Measurements from ENCODE around the gene ROCK1.

Gene ROCK1

DNA sequence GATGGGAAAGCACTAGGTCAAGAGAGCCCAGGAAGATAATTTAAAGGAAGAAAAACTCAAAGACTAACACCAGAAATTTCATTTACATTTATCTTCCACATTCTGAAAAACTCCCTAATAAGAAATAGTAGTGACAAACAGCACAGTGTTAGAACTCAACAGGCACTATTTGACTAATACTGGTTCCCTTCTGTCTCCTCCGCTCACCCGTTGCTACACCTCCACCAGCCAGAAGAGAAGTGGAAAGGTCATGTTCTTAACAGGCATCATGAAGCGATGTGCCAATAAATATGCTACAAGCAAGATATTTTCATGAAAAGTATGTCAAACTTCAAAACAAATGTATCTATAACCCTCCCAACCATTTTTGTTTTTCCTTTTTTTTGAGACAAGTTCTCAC, 5.7 kb downstream of the ROCK1 start:
- DNase-seq (ENCODE audit: low read depth): no peak
- H3K4me3 ChIP-seq (ENCODE audit: control insufficient read depth, low read depth, low read length): no peak overlapping the region
- TF ChIP-seq, protein P1, sequence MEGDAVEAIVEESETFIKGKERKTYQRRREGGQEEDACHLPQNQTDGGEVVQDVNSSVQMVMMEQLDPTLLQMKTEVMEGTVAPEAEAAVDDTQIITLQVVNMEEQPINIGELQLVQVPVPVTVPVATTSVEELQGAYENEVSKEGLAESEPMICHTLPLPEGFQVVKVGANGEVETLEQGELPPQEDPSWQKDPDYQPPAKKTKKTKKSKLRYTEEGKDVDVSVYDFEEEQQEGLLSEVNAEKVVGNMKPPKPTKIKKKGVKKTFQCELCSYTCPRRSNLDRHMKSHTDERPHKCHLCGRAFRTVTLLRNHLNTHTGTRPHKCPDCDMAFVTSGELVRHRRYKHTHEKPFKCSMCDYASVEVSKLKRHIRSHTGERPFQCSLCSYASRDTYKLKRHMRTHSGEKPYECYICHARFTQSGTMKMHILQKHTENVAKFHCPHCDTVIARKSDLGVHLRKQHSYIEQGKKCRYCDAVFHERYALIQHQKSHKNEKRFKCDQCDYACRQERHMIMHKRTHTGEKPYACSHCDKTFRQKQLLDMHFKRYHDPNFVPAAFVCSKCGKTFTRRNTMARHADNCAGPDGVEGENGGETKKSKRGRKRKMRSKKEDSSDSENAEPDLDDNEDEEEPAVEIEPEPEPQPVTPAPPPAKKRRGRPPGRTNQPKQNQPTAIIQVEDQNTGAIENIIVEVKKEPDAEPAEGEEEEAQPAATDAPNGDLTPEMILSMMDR (IDR thresholded peaks at IDR 0.05; ENCODE audit: control insufficient read depth, insufficient read depth, low read depth, low read length, missing control alignments): no peak

DNA sequence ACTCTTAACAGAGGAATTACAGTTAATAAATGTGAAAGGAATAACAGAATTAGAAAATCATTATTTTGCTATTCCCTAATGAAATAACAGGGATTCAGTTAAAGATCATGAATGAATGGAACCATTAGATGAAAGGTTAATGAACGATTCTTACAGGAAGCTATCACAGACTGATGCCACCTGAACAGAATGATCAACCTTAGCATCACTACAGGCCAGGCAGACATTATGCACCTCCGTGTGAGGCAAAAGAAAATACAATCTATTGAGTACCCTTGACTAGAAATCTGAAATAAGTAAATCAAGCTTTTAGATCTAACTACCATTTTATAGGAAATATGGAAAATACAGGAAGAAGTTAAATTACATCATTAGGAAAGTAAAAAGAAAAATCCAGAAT, 10.4 kb downstream of the ROCK1 start:
- DNase-seq (ENCODE audit: low read depth): no peak
- no peak overlapping the region for H3K4me3 ChIP-seq (ENCODE audit: control insufficient read depth, low read depth, low read length)
- TF ChIP-seq, protein P1 (IDR thresholded peaks at IDR 0.05; ENCODE audit: control insufficient read depth, insufficient read depth, low read depth, low read length, missing control alignments): no peak

DNA sequence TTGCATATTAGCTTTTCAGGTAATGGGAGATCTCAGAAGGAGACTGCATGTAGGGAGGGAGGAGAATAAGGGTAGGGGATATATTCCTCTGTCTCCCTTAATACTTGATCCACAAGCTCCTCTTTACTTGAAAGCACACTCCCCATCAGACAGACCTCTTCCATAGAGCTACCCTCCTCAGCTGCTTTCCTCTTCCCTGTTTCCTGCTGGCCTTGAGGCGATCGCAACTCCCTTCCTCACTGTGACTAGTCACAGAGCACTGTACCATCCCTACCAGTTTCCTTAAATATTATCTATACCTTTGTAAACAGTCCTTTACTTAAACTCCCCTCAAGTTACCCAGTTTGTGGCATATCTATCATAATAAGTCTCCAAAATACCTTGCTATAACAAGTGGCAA, 10.9 kb downstream of the ROCK1 start:
- TF ChIP-seq, protein P1 (IDR thresholded peaks at IDR 0.05; ENCODE audit: control insufficient read depth, insufficient read depth, low read depth, low read length, missing control alignments): no peak
- no peak overlapping the region for H3K4me3 ChIP-seq (ENCODE audit: control insufficient read depth, low read depth, low read length)
- no peak for DNase-seq (ENCODE audit: low read depth)

DNA sequence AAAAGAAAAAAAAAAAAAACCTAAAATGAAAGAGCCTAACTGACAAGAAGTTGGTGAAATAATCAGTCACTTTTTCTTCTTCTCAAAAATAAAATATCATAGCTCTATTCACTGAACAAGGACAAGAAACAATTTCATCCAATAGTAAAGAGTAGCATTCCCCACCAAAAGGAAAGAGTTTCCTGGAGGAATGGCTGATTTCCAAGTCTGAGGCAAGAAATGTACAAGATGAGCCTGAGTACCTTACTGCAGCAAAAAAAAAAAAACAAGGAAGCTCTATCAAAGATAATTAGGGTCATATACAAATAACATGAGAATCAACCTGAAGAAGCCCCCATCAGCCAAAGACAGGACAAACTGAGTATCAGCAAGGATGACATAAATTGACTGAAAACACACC, 11.5 kb downstream of the ROCK1 start:
- H3K4me3 ChIP-seq (ENCODE audit: control insufficient read depth, low read depth, low read length): no peak overlapping the region
- TF ChIP-seq, protein P1 (IDR thresholded peaks at IDR 0.05; ENCODE audit: control insufficient read depth, insufficient read depth, low read depth, low read length, missing control alignments): no peak
- DNase-seq (ENCODE audit: low read depth): no peak

DNA sequence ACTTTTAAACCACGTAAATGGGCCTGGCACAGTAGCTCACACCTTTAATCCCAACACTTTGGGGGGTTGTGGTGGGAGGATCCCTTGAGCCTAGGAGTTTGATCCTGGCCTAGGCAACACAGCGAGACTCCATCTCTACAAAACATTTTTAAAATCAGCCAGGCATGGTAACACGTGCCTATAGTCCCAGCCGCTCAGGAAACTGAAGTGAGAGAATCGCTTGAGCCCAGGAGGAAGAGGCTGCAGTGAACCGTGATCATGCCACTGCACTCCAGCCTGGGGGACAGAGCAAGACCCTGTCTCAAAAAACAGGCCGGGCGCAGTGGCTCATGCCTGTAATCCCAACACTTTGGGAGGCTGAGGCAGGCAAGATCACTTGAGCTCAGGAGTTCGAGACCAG, 12.2 kb downstream of the ROCK1 start:
- no peak for DNase-seq (ENCODE audit: low read depth)
- TF ChIP-seq, protein P1 (IDR thresholded peaks at IDR 0.05; ENCODE audit: control insufficient read depth, insufficient read depth, low read depth, low read length, missing control alignments): no peak
- no peak overlapping the region for H3K4me3 ChIP-seq (ENCODE audit: control insufficient read depth, low read depth, low read length)

DNA sequence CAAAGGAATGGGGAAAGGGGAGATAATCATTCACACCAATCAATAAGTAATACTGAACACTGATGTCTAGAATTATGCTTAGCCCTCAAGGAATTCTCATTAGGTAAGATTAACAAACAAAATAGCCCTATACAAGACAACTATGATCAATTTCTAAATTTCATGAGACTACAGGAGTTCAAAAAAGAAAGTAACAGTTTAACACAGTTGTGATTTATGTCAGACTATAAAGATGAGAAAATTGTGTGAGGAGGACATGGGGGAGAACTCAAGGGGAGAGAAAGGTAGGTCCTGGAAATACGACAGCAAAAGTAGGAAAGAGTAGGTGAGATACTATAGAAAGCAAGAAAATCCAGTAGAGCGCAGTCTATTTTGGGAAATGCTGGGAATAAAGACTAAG, 14.9 kb downstream of the ROCK1 start:
- no peak overlapping the region for H3K4me3 ChIP-seq (ENCODE audit: control insufficient read depth, low read depth, low read length)
- TF ChIP-seq, protein P1 (IDR thresholded peaks at IDR 0.05; ENCODE audit: control insufficient read depth, insufficient read depth, low read depth, low read length, missing control alignments): no peak

DNA sequence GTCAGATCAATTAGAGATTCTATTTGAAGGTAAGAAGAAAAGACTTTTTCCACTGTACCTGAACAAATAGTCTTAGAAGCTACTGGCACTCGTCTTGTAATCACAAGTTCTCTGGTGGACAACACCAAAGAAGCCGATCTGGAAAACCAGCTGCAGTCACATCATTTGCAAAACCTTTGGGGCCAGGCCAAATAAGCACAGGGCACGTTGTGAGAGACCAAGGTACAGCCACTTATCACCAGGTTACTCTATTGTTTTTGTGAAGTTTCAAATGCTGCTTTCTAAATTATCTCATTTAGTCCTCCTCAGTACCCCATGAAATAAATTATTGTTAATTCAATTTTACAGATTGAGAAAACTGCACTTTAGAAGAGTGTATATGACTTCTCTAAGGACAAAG, 18.5 kb downstream of the ROCK1 start:
- no peak overlapping the region for H3K4me3 ChIP-seq (ENCODE audit: control insufficient read depth, low read depth, low read length)
- DNase-seq (ENCODE audit: low read depth): no peak
- TF ChIP-seq, protein P1 (IDR thresholded peaks at IDR 0.05; ENCODE audit: control insufficient read depth, insufficient read depth, low read depth, low read length, missing control alignments): no peak

More for the DNA sequence above, 14.9 kb downstream of the ROCK1 start:
- no peak for DNase-seq (ENCODE audit: low read depth)
